ENCODE results near the gene GCSAML. TPM values are rescaled to one million over a fixed set of nuclear protein-coding genes. Genes with fewer than 3 reads are reported as not detected.

Gene GCSAML
- total RNA-seq, 6 donors from 2014 or later, result 0.30 to 3.0 (median 1.4) TPM

Small RNA genes lying within 50 kb of the gene (small RNA-seq; reads per million reads assigned to genes)
- 0 reads per million in 4 donors for gene RF00026

Other genes starting within 250 kb of the GCSAML start
- 10 to 100 TPM; 20.8 to 59.7 (median 27.2) TPM for gene ZNF496, start 217.3 kb upstream of the GCSAML start, total RNA-seq
- 10 to 100 TPM in 1 of 6 donors, 1 to 10 TPM in 5; 2.6 to 13.6 (median 6.0) TPM for gene NLRP3, start 133.0 kb upstream of the GCSAML start, total RNA-seq
- gene OR2B11, start 91.0 kb upstream of the GCSAML start, total RNA-seq, result not detected
- under 1 TPM in 1 of 6 donors, not detected in 5; 0.03 TPM for gene OR2C3, start 12.7 kb upstream of the GCSAML start, total RNA-seq
- not detected for gene OR2G2, start 39.2 kb downstream of the GCSAML start, total RNA-seq
- gene OR2G3, start 56.5 kb downstream of the GCSAML start, total RNA-seq, result not detected
- gene OR13G1, start 130.6 kb downstream of the GCSAML start, total RNA-seq, result not detected
- gene OR6F1, start 167.5 kb downstream of the GCSAML start, total RNA-seq, result not detected
- gene OR14K1, start 189.5 kb downstream of the GCSAML start, total RNA-seq, result not detected
- gene OR14A2, start 199.0 kb downstream of the GCSAML start, total RNA-seq, result not detected
- gene OR1C1, start 211.4 kb downstream of the GCSAML start, total RNA-seq, result not detected

Data from upper lobe of left lung (tissue), 6 donors.